Cardiac fibroblast (primary cell): Measurements from ENCODE around the gene LRRC71.

Experiments
- DNase-seq, 2 donors: peaks; one replicate each; pipeline versions ENCODE4 v3.0.0 to v3.0.0-alpha.2; 2010; ENCODE audit warnings: low read depth in 2 of 2
- H3K4me3 ChIP-seq, 2 donors: replicated peaks in 1 of 2; 1 replicate in 1 of 2; 2 replicates in 1 of 2; pipeline ENCODE4 v1.5.1; 2011; ENCODE audit warnings: low read depth in 2 of 2, low read length in 2 of 2, mild to moderate bottlenecking in 2 of 2, moderate library complexity in 1 of 2
- CTCF ChIP-seq: IDR thresholded peaks from one replicate; pipeline ENCODE4 v1.5.1; 2011; ENCODE audit warnings: low read depth, mild to moderate bottlenecking, low read length, inconsistent platforms

The LRRC71 gene

GRCh38 chr1:156931211-156931952 lies 10.9 kb downstream of the LRRC71 start:
- H3K4me3 ChIP-seq: no peak overlapping the region
- no peak for TF ChIP-seq CTCF
- DNase-seq: no peak

GRCh38 chr1:156931974-156932710 lies 11.7 kb downstream of the LRRC71 start:
- no peak overlapping the region for H3K4me3 ChIP-seq
- no peak for DNase-seq
- TF ChIP-seq CTCF: no peak

GRCh38 chr1:156933136-156933535 lies 12.7 kb downstream of the LRRC71 start:
- no peak for DNase-seq
- no peak overlapping the region for H3K4me3 ChIP-seq
- TF ChIP-seq CTCF: no peak

- no peak overlapping the region for H3K4me3 ChIP-seq
- no peak for DNase-seq
- no peak for TF ChIP-seq CTCF
Measured at GRCh38 chr1:156935505-156936128, 15.2 kb downstream of the LRRC71 start.

- TF ChIP-seq CTCF: no peak
- H3K4me3 ChIP-seq: no peak overlapping the region
- no peak for DNase-seq
Measured at GRCh38 chr1:156936191-156936590, 15.8 kb downstream of the LRRC71 start.

GRCh38 chr1:156936721-156937220 lies 16.3 kb downstream of the LRRC71 start:
- no peak for TF ChIP-seq CTCF
- H3K4me3 ChIP-seq: no peak overlapping the region
- no peak for DNase-seq
